ENCODE measurements around the gene GRSF1. TPM values are rescaled to one million over a fixed set of nuclear protein-coding genes. Genes with fewer than 3 reads are reported as not detected.
"Not testable (repeated sequence)": the region's sequence is repeated elsewhere in the genome, so short reads cannot be mapped to it uniquely, and the experiment has no call there.

GRSF1 gene
- total RNA-seq, 2 experiments from 2014 or later: 59.3 to 80.7 TPM

- H3K27ac Mint-ChIP-seq; ATAC-seq; H3K27me3 Mint-ChIP-seq; H3K4me3 Mint-ChIP-seq; CTCF ChIA-PET; H3K4me1 Mint-ChIP-seq; DNase-seq; H3K9me3 Mint-ChIP-seq (ENCODE audit: low read depth): not testable (repeated sequence)
- peaks cover 14% of the 10 kb centered on the region for H3K36me3 Mint-ChIP-seq
These were observed 70.3 kb downstream of the GRSF1 start for GRCh38 chr4:70769396-70769795.

GRCh38 chr4:70768301-70768948, 71.3 kb downstream of the GRSF1 start:
- Mint-ChIP-seq H3K9me3 (ENCODE audit: low read depth) (no peaks in the 10 kb centered on the region), H3K4me3 (no peak overlapping the region), H3K36me3 (peaks cover 14% of the 10 kb centered on the region), H3K27me3 (no peaks in the 10 kb centered on the region), H3K27ac (no peak overlapping the region), H3K4me1 (no peaks in the 10 kb centered on the region)
- ATAC-seq (no peak), DNase-seq (no peak)
- CTCF ChIA-PET: no interaction called here

Other genes starting within 250 kb of the GRSF1 start
- not detected for gene AMBN, start 247.6 kb downstream of the GRSF1 start, total RNA-seq
- not detected for gene ENAM, start 211.1 kb downstream of the GRSF1 start, total RNA-seq
- not detected for gene JCHAIN, start 173.4 kb downstream of the GRSF1 start, total RNA-seq
- 10 to 100 TPM; 28.0 to 33.6 TPM for gene UTP3, start 151.4 kb downstream of the GRSF1 start, total RNA-seq
- gene RUFY3, start 117.9 kb downstream of the GRSF1 start, total RNA-seq: 10 to 100 TPM; 12.7 to 22.8 TPM
- gene MOB1B, start 62.5 kb upstream of the GRSF1 start, total RNA-seq: 10 to 100 TPM; 14.8 to 20.4 TPM
- gene DCK, start 153.8 kb upstream of the GRSF1 start, total RNA-seq: 10 to 100 TPM; 60.0 to 70.7 TPM

Data from activated CD8-positive, alpha-beta memory T cell treated with anti-CD3 and anti-CD28 coated beads, Interleukin-2, amount 10 ng/mL, durations not matched to agents 7 days and 5 days (primary cell).